Neural cell (in vitro differentiated cells): ENCODE measurements around the gene COL15A1. TPM values are rescaled to one million over a fixed set of nuclear protein-coding genes. Genes with fewer than 3 reads are reported as not detected.

ENCODE experiments used
- H2AFZ ChIP-seq: fragments of 200-600, 300-800 bp; sonication (generic), shearing (Covaris generic); 2 replicates; pipeline ENCODE4 v1.6.0; 2014; ENCODE audit warnings: low read depth, mild to moderate bottlenecking, antibody characterized with exemption, low read length, moderate library complexity
- H3F3A ChIP-seq: fragments of 200-600 bp; shearing (Covaris generic); 2 replicates; pipeline ENCODE4 v1.6.1; 2016; ENCODE audit warnings: mild to moderate bottlenecking, moderate library complexity, mixed read lengths, antibody characterized with exemption, low read length; ENCODE audit not compliant: insufficient read depth, poor library complexity, severe bottlenecking
- H3K27ac ChIP-seq: fragments of 200-600, 300-800 bp; sonication (generic), shearing (Covaris generic); 2 replicates; pipeline ENCODE4 v1.5.1; 2014; ENCODE audit warnings: mild to moderate bottlenecking, low read length, moderate library complexity
- H3K27me3 ChIP-seq: fragments of 300-800, 200-600 bp; sonication (generic), shearing (Covaris generic); 2 replicates; pipeline ENCODE4 v1.6.0; 2014; ENCODE audit warnings: mild to moderate bottlenecking, low read depth, low read length, moderate library complexity; ENCODE audit not compliant: insufficient read depth
- H3K36me3 ChIP-seq: fragments of 300-800, 200-600 bp; sonication (generic), shearing (Covaris generic); 2 replicates; pipeline ENCODE4 v1.5.1; 2014; ENCODE audit warnings: mild to moderate bottlenecking, antibody characterized with exemption, low read length, moderate library complexity; ENCODE audit not compliant: insufficient read depth
- H3K4me2 ChIP-seq: fragments of 300-800, 200-600 bp; sonication (generic), shearing (Covaris generic); 2 replicates; pipeline ENCODE4 v1.6.0; 2014; ENCODE audit warnings: mild to moderate bottlenecking, low read length
- H3K4me3 ChIP-seq: fragments of 300-800, 200-600 bp; sonication (generic), shearing (Covaris generic); 2 replicates; pipeline ENCODE4 v1.5.1; 2014; ENCODE audit warnings: mild to moderate bottlenecking, low read length, moderate library complexity
- H3K79me2 ChIP-seq: fragments of 200-600 bp; shearing (Covaris generic); replicated peaks from 2 replicates; pipeline ENCODE4 v1.6.0; 2014; ENCODE audit warnings: mild to moderate bottlenecking, low read length, moderate library complexity; ENCODE audit not compliant: insufficient read depth
- H3K9ac ChIP-seq: fragments of 300-800, 200-600 bp; sonication (generic), shearing (Covaris generic); 2 replicates; pipeline ENCODE4 v1.6.1; 2016; ENCODE audit warnings: mild to moderate bottlenecking, low read length, mixed read lengths
- H3K9me2 ChIP-seq: fragments of 200-600 bp; shearing (Covaris generic); 2 replicates; pipeline ENCODE4 v1.6.1; 2016; ENCODE audit warnings: mild to moderate bottlenecking, low read length, mixed read lengths; ENCODE audit not compliant: insufficient read depth
- H3K9me3 ChIP-seq: fragments of 200-600, 300-800 bp; sonication (generic), shearing (Covaris generic); 2 replicates; pipeline ENCODE4 v1.6.1; 2016; ENCODE audit warnings: mild to moderate bottlenecking, mixed run types, low read length, moderate library complexity, mixed read lengths
- H4K20me1 ChIP-seq: fragments of 200-600 bp; shearing (Covaris generic); 2 replicates; pipeline ENCODE4 v1.6.1; 2016; ENCODE audit warnings: mild to moderate bottlenecking, mixed run types; ENCODE audit not compliant: insufficient read depth
- CTCF ChIP-seq: fragments of 450-650 bp; IDR thresholded peaks from 2 replicates; pipeline ENCODE4 v1.5.1; 2014; ENCODE audit warnings: antibody characterized with exemption, mild to moderate bottlenecking, moderate library complexity; ENCODE audit not compliant: poor library complexity, severe bottlenecking
- EP300 ChIP-seq: fragments of 450-650 bp; conservative IDR thresholded peaks from 2 replicates; pipeline ENCODE4 v1.6.1; 2014; ENCODE audit warnings: antibody characterized with exemption, mild to moderate bottlenecking, moderate library complexity; ENCODE audit not compliant: poor library complexity, severe bottlenecking
- EZH2 ChIP-seq: fragments of 200-600, 300-800 bp; shearing (Covaris generic), sonication (generic); IDR thresholded peaks from 2 replicates; pipeline ENCODE4 v1.6.1; 2014; ENCODE audit warnings: antibody characterized with exemption, low read length, borderline replicate concordance, mild to moderate bottlenecking; ENCODE audit not compliant: insufficient read depth, poor library complexity, severe bottlenecking
- MXI1 ChIP-seq: fragments of 450-650 bp; conservative IDR thresholded peaks from 2 replicates; pipeline ENCODE4 v1.6.1; 2014; ENCODE audit warnings: antibody characterized with exemption, mild to moderate bottlenecking; ENCODE audit not compliant: poor library complexity, severe bottlenecking
- POLR2AphosphoS5 ChIP-seq: IDR thresholded peaks from 2 replicates; pipeline ENCODE4 v1.6.1; 2012
- RAD21 ChIP-seq: fragments of 450-650 bp; conservative IDR thresholded peaks from 2 replicates; pipeline ENCODE4 v1.6.1; 2014; ENCODE audit warnings: antibody characterized with exemption, mild to moderate bottlenecking, moderate library complexity
- REST ChIP-seq: IDR thresholded peaks from 2 replicates; pipeline ENCODE4 v1.6.1; 2012; ENCODE audit warnings: borderline replicate concordance
- SMC3 ChIP-seq: fragments of 450-650 bp; conservative IDR thresholded peaks from 2 replicates; pipeline ENCODE4 v1.6.1; 2014; ENCODE audit warnings: antibody characterized with exemption, mild to moderate bottlenecking, moderate library complexity; ENCODE audit not compliant: poor library complexity
- TAF1 ChIP-seq: IDR thresholded peaks from 2 replicates; pipeline ENCODE4 v1.6.1; 2012; ENCODE audit warnings: low read depth
- polyA plus RNA-seq: library from polyadenylated mRNA; depleted of rRNA; stranded (reverse); fragments of >200 nt; gene quantifications from 2 replicates; pipeline ENCODE4 v1.2.3, GENCODE V29; 2014

COL15A1 gene
- polyA plus RNA-seq, 1 donor from 2014 or later: 2.8 TPM

- no peaks in the 10 kb centered on the region for H4K20me1 ChIP-seq
Measured at GRCh38 chr9:99021512-99021911, 77.8 kb downstream of the COL15A1 start.

GRCh38 chr9:99023231-99023630, 79.5 kb downstream of the COL15A1 start:
- Histone ChIP-seq H3F3A (no peaks in the 10 kb centered on the region), H4K20me1 (no peaks in the 10 kb centered on the region), H3K9ac (no peak overlapping the region), H2AFZ (no peak overlapping the region), H3K27ac (no peak overlapping the region), H3K36me3 (no peaks in the 10 kb centered on the region), H3K9me2 (no peaks in the 10 kb centered on the region), H3K4me3 (no peak overlapping the region), H3K27me3 (no peaks in the 10 kb centered on the region), H3K4me2 (no peak overlapping the region), H3K79me2 (no peaks in the 10 kb centered on the region), H3K9me3 (no peaks in the 10 kb centered on the region)
- TF ChIP-seq EP300: no peak
- no peak for TF ChIP-seq RAD21
- TF ChIP-seq REST: no peak
- no peak for TF ChIP-seq TAF1
- no peak for TF ChIP-seq CTCF
- TF ChIP-seq MXI1: no peak
- TF ChIP-seq POLR2AphosphoS5: no peak

More at GRCh38 chr9:99021512-99021911, 77.8 kb downstream of the COL15A1 start:
- Histone ChIP-seq H3K4me3 (no peak overlapping the region), H3K36me3 (no peaks in the 10 kb centered on the region), H3K9me3 (no peaks in the 10 kb centered on the region), H3K27me3 (no peaks in the 10 kb centered on the region), H3K27ac (no peak overlapping the region), H2AFZ (no peak overlapping the region), H3K9ac (no peak overlapping the region), H3K4me2 (no peak overlapping the region), H3K79me2 (no peaks in the 10 kb centered on the region), H3K9me2 (no peaks in the 10 kb centered on the region), H3F3A (no peaks in the 10 kb centered on the region)
- TF ChIP-seq SMC3: no peak
- TF ChIP-seq EZH2: no peak
- no peak for TF ChIP-seq POLR2AphosphoS5
- no peak for TF ChIP-seq EP300
- TF ChIP-seq MXI1: no peak
- TF ChIP-seq CTCF: no peak
- no peak for TF ChIP-seq RAD21
- TF ChIP-seq TAF1: no peak
- TF ChIP-seq REST: no peak
